Measurements from ENCODE around the gene PLCH1.

Gene PLCH1

GRCh38 chr3:155608228-155608920 is 136.5 kb downstream of the PLCH1 start:
- Histone ChIP-seq H3K27ac (ENCODE audit: extremely low read depth, low read depth, low read length) (no peak overlapping the region), H3K9me3 (ENCODE audit: control insufficient read depth, insufficient read depth, low read depth, low read length) (no peaks in the 10 kb centered on the region), H3K4me3 (ENCODE audit: low read depth, low read length) (no peak overlapping the region), H3K36me3 (ENCODE audit: control insufficient read depth in 2 of 2, insufficient read depth in 1 of 2, low read length in 2 of 2) (no peaks in the 10 kb centered on the region), H3K4me1 (ENCODE audit: control insufficient read depth, insufficient read depth, low read length) (no peaks in the 10 kb centered on the region)
- ChIA-PET POLR2A (no interaction called here), CTCF (interaction anchor here (1.1 kb wide), 1 partner anchor 11 kb away, joined by 4 read pairs; no protein-coding TSS in a partner anchor)
- TF ChIP-seq ZNF248 (tag by site-specific recombination; IDR thresholded peaks at IDR 0.05) = no peak
- no peak for TF ChIP-seq ZNF513 (tag by site-specific recombination; IDR thresholded peaks at IDR 0.05)
- no peak for TF ChIP-seq KLF10 (tag by site-specific recombination; IDR thresholded peaks at IDR 0.05)
- TF ChIP-seq ZNF76 (tag by site-specific recombination; IDR thresholded peaks at IDR 0.05; ENCODE audit: borderline replicate concordance, low read depth) = no peak
- no peak for TF ChIP-seq ZNF521 (tag by site-specific recombination; IDR thresholded peaks at IDR 0.05)
- TF ChIP-seq ZNF544 (tag by site-specific recombination; IDR thresholded peaks at IDR 0.05) = no peak
- no peak for TF ChIP-seq KLF8 (tag by site-specific recombination; IDR thresholded peaks at IDR 0.05)
- TF ChIP-seq HIC1 (tag by site-specific recombination; IDR thresholded peaks at IDR 0.05) = no peak
- no peak for TF ChIP-seq ZNF146 (tag by site-specific recombination; IDR thresholded peaks at IDR 0.05)
- no peak for TF ChIP-seq YY1 (tag by site-specific recombination; IDR thresholded peaks at IDR 0.05)
- no peak for TF ChIP-seq ZNF621 (tag by site-specific recombination; IDR thresholded peaks at IDR 0.05)
- no peak for TF ChIP-seq ZNF664 (tag by site-specific recombination; IDR thresholded peaks at IDR 0.05)
- TF ChIP-seq ELK4 (IDR thresholded peaks at IDR 0.05; ENCODE audit: borderline replicate concordance, low read depth, low read length) = no peak

GRCh38 chr3:155607761-155608160 is 137.1 kb downstream of the PLCH1 start:
- no peaks in the 10 kb centered on the region for H3K36me3 ChIP-seq (ENCODE audit: control insufficient read depth in 2 of 2, insufficient read depth in 1 of 2, low read length in 2 of 2)
- POLR2A ChIA-PET = no interaction called here
- no peak overlapping the region for H3K4me3 ChIP-seq (ENCODE audit: low read depth, low read length)
- no peak overlapping the region for H3K27ac ChIP-seq (ENCODE audit: extremely low read depth, low read depth, low read length)
- H3K4me1 ChIP-seq (ENCODE audit: control insufficient read depth, insufficient read depth, low read length) = no peaks in the 10 kb centered on the region
- CTCF ChIA-PET = interaction anchor here (1.1 kb wide), 1 partner anchor 11 kb away, joined by 4 read pairs; no protein-coding TSS in a partner anchor
- H3K9me3 ChIP-seq (ENCODE audit: control insufficient read depth, insufficient read depth, low read depth, low read length) = no peaks in the 10 kb centered on the region
- TF ChIP-seq ZNF555 (tag by site-specific recombination; conservative IDR thresholded peaks at IDR 0.05) = no peak
- no peak for TF ChIP-seq ZNF571 (tag by site-specific recombination; IDR thresholded peaks at IDR 0.05)
- TF ChIP-seq ZNF398 (tag by site-specific recombination; IDR thresholded peaks at IDR 0.05) = no peak
- TF ChIP-seq KLF8 (tag by site-specific recombination; IDR thresholded peaks at IDR 0.05) = no peak
- TF ChIP-seq ZBTB6 (tag by site-specific recombination; IDR thresholded peaks at IDR 0.05) = no peak
- TF ChIP-seq ZNF670 (tag by site-specific recombination; IDR thresholded peaks at IDR 0.05; ENCODE audit: low read depth) = no peak
